ENCODE measurements around the gene LRRC32. TPM values are rescaled to one million over a fixed set of nuclear protein-coding genes. Genes with fewer than 3 reads are reported as not detected.

Gene LRRC32
- total RNA-seq, 1 experiment from 2014 or later, result 0.46 TPM

DNA sequence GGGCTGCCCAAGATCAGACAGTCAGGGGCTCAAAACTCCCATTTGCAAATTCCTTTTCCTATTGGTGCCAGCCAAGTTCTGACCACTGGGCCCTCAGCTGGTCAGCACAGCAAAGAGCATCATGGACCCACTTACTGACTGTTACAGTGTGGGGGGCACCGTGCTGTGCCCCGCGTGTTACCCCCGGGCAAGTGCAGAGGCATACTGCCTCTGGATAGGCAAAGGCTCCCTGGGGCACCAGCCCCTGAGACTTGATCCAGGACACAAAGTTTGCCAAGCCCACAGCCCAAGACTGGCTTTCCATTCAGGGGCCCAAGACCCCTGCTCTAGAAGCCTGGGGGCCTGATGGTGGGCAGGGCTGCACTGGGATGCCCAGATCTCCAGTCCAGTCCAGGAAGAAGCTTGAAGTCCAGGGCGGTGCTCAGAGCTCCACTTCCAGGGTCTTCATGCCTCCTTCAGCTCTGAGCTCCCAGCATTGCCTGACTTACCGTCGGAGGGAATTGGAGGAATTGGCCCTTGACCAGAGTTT is 6.6 kb downstream of the LRRC32 start:
- Mint-ChIP-seq H3K4me1 (peaks cover 12 to 36% of the 10 kb centered on the region in 2 experiments), H3K9me3 (no peaks in the 10 kb centered on the region), H3K27ac (0 out of 7 replicates have a peak overlapping the region, but pooled peaks of 1 of the 3 experiments have one; percentile 22), H3K27me3 (ENCODE audit: low read depth) (peaks cover 16% of the 10 kb centered on the region), H3K4me3 (no peak overlapping the region), H3K36me3 (ENCODE audit: insufficient read depth in 1 of 3, low read depth in 3 of 3) (no peaks in the 10 kb centered on the region)
- Histone ChIP-seq H3K4me1 (ENCODE audit: insufficient read depth, low read length) (no peaks in the 10 kb centered on the region; the same call in 1 of the 2 replicates), H3K23ac (ENCODE audit: insufficient read length, low read depth, low read length) (no peak overlapping the region), H4K91ac (ENCODE audit: insufficient read length, low read depth, low read length) (no peak overlapping the region), H2BK120ac (ENCODE audit: low read depth, low read length, poor library complexity, severe bottlenecking) (no peak overlapping the region), H3K79me1 (ENCODE audit: insufficient read depth, low read depth, low read length, poor library complexity, severe bottlenecking) (no peaks in the 10 kb centered on the region), H3K79me2 (ENCODE audit: insufficient read depth, low read length) (no peaks in the 10 kb centered on the region), H2AFZ (ENCODE audit: low read length) (no peak overlapping the region), H4K20me1 (ENCODE audit: control insufficient read depth, insufficient read depth, insufficient read length) (no peaks in the 10 kb centered on the region), H3K23me2 (ENCODE audit: insufficient read length, low read depth, low read length, poor library complexity, severe bottlenecking) (no peaks in the 10 kb centered on the region), H3K9ac (ENCODE audit: extremely low read depth, insufficient read length, low read length) (no peak overlapping the region), H3K9me3 (ENCODE audit: control insufficient read depth, low read depth, low read length) (no peaks in the 10 kb centered on the region), H3K14ac (ENCODE audit: insufficient read depth, low read length) (no peak overlapping the region), H3K27ac (ENCODE audit: insufficient read length, low read depth, low read length) (no peak overlapping the region), H2BK20ac (ENCODE audit: low read depth, low read length, poor library complexity, severe bottlenecking) (no peak overlapping the region), H3K27me3 (ENCODE audit: insufficient read depth, low read length) (no peaks in the 10 kb centered on the region), H2BK5ac (ENCODE audit: insufficient read length, low read length) (no peak overlapping the region), H2BK12ac (ENCODE audit: insufficient read length, low read depth, low read length) (no peak overlapping the region), H2BK15ac (ENCODE audit: low read depth, low read length) (no peak overlapping the region), H3K56ac (ENCODE audit: insufficient read length, low read depth, low read length) (no peak overlapping the region), H2AK5ac (ENCODE audit: insufficient read length, low read length) (no peak overlapping the region), H4K5ac (ENCODE audit: insufficient read length, low read depth, low read length) (no peak overlapping the region), H3K4me2 (ENCODE audit: insufficient read depth, insufficient read length, low read length) (no peak overlapping the region), H3K4ac (ENCODE audit: low read depth, low read length) (no peak overlapping the region), H3T11ph (ENCODE audit: low read length) (no peak overlapping the region), H3K18ac (ENCODE audit: insufficient read length, low read depth, low read length) (no peak overlapping the region), H4K8ac (replicated peaks; ENCODE audit: insufficient read length, low read depth, low read length) (no peak overlapping the region)
- WGBS (ENCODE audit: extremely low coverage, insufficient read length, low lambda C conversion rate), result no CpG with 5 or more reads among the region's 7 CpGs
- DNase-seq, result no peak
- TF ChIP-seq, protein P1, sequence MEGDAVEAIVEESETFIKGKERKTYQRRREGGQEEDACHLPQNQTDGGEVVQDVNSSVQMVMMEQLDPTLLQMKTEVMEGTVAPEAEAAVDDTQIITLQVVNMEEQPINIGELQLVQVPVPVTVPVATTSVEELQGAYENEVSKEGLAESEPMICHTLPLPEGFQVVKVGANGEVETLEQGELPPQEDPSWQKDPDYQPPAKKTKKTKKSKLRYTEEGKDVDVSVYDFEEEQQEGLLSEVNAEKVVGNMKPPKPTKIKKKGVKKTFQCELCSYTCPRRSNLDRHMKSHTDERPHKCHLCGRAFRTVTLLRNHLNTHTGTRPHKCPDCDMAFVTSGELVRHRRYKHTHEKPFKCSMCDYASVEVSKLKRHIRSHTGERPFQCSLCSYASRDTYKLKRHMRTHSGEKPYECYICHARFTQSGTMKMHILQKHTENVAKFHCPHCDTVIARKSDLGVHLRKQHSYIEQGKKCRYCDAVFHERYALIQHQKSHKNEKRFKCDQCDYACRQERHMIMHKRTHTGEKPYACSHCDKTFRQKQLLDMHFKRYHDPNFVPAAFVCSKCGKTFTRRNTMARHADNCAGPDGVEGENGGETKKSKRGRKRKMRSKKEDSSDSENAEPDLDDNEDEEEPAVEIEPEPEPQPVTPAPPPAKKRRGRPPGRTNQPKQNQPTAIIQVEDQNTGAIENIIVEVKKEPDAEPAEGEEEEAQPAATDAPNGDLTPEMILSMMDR (conservative IDR thresholded peaks at IDR 0.05), result no peak

All from H9 (cell line).